ENCODE data around the gene TACC2. TPM values are rescaled to one million over a fixed set of nuclear protein-coding genes. Genes with fewer than 3 reads are reported as not detected.

TACC2 gene
- total and polyA plus RNA-seq, 9 of the 15 experiments (the other 6 are each of a cell fraction or from before 2014, with no cell fraction given), result under 0.01 to 0.35 (median 0.03) TPM; not detected in 6

DNA sequence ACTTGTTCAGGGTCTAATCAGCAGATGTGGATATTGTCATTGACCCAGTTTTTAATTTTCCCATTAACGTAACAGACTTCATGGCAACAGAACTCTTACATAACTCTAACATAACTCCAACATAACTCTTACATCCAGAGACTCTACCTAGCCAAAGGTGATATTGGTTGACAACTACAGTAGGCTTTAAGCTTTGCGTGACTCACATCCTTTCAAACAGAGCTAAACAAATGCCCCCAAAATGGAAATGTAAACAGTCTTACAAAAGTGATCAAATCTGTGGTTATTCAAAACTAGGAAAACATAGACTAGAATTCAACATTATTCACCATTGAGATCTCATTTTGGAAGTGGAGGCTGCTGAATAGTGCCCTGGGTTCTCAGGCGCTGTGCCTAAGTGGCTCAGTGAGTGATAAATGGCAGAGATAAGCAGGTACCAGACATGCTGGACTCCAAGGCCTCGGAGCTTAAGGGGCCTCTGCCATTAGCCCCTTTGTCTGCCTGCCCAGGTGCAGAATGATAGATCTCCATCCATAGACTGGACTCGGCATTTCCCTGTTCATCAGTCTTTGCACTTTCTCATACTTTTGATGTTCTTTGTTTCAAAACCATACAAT lies 247.8 kb downstream of the TACC2 start:
- intact Hi-C loops (cut with micrococcal nuclease) (no loop called here), in situ Hi-C loops (cut with MboI) (no loop called here)
- no peak overlapping the region for H3K27ac ChIP-seq (ENCODE audit: extremely low read depth, low read depth, low read length)
- H3K9me3 ChIP-seq (replicated peaks; ENCODE audit: control insufficient read depth, insufficient read depth, low read depth, low read length), result no peaks in the 10 kb centered on the region
- H2AFZ ChIP-seq (ENCODE audit: low read depth, low read length), result no peak overlapping the region
- ChIA-PET POLR2A (no interaction called here), CTCF (ENCODE audit: low intra/inter-chr PET ratio) (no interaction called here)
- TF ChIP-seq ZNF143 (CRISPR knock-in tag; IDR thresholded peaks at IDR 0.05), result no peak
- TF ChIP-seq, protein P1, sequence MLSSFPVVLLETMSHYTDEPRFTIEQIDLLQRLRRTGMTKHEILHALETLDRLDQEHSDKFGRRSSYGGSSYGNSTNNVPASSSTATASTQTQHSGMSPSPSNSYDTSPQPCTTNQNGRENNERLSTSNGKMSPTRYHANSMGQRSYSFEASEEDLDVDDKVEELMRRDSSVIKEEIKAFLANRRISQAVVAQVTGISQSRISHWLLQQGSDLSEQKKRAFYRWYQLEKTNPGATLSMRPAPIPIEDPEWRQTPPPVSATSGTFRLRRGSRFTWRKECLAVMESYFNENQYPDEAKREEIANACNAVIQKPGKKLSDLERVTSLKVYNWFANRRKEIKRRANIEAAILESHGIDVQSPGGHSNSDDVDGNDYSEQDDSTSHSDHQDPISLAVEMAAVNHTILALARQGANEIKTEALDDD (IDR thresholded peaks at IDR 0.05), result no peak
- TF ChIP-seq, protein P2, sequence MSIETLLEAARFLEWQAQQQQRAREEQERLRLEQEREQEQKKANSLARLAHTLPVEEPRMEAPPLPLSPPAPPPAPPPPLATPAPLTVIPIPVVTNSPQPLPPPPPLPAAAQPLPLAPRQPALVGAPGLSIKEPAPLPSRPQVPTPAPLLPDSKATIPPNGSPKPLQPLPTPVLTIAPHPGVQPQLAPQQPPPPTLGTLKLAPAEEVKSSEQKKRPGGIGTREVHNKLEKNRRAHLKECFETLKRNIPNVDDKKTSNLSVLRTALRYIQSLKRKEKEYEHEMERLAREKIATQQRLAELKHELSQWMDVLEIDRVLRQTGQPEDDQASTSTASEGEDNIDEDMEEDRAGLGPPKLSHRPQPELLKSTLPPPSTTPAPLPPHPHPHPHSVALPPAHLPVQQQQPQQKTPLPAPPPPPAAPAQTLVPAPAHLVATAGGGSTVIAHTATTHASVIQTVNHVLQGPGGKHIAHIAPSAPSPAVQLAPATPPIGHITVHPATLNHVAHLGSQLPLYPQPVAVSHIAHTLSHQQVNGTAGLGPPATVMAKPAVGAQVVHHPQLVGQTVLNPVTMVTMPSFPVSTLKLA (conservative IDR thresholded peaks at IDR 0.05), result no peak
- TF ChIP-seq MEF2A (IDR thresholded peaks at IDR 0.05; ENCODE audit: control insufficient read depth, low read depth, low read length), result no peak
- no peak for TF ChIP-seq BRF1 (IDR thresholded peaks at IDR 0.05; ENCODE audit: borderline replicate concordance, extremely low read depth, insufficient read length)
- TF ChIP-seq FOXA3 (CRISPR knock-in tag; conservative IDR thresholded peaks at IDR 0.05 in 1 of 2, IDR thresholded peaks at IDR 0.05 in 1 of 2), result no peak
- TF ChIP-seq FOS (IDR thresholded peaks at IDR 0.05; ENCODE audit: extremely low read depth, insufficient read length), result no peak
- no peak for TF ChIP-seq ARID3A (IDR thresholded peaks at IDR 0.05; ENCODE audit: borderline replicate concordance, low read depth, low read length)
- TF ChIP-seq ATF7 (IDR thresholded peaks at IDR 0.05), result no peak
- TF ChIP-seq ZNF175 (CRISPR knock-in tag; IDR thresholded peaks at IDR 0.05; ENCODE audit: low read depth), result no peak
- TF ChIP-seq RBM39 (optimal IDR thresholded peaks at IDR 0.05; ENCODE audit: low read depth, low read length), result no peak
- no peak for TF ChIP-seq RBM17 (IDR thresholded peaks at IDR 0.05; ENCODE audit: borderline replicate concordance, low read depth, low read length)
- no peak for TF ChIP-seq RFX5 (IDR thresholded peaks at IDR 0.05; ENCODE audit: low read depth, low read length)
- TF ChIP-seq NRF1 (conservative IDR thresholded peaks at IDR 0.05 in 1 of 2, IDR thresholded peaks at IDR 0.05 in 1 of 2), result no peak
- no peak for TF ChIP-seq NCOA6 (IDR thresholded peaks at IDR 0.05)
- no peak overlapping the region for H3K4me2 ChIP-seq (ENCODE audit: insufficient read depth, low read length)
- no peak overlapping the region for H3K9ac ChIP-seq (ENCODE audit: insufficient read depth in 1 of 2, low read depth in 2 of 2, low read length in 2 of 2)
- H4K20me1 ChIP-seq (replicated peaks; ENCODE audit: control insufficient read depth, insufficient read depth, low read length), result no peaks in the 10 kb centered on the region
- 2% methylated on average over 5 of the region's 5 CpGs for WGBS (ENCODE audit: insufficient coverage, low coverage, missing lambda C conversion rate)
- H3K4me1 ChIP-seq (replicated peaks in 1 of 2; ENCODE audit: control insufficient read depth in 2 of 2, insufficient read depth in 2 of 2, low read length in 2 of 2), result no peaks in the 10 kb centered on the region
- ATAC-seq (no peak), DNase-seq (ENCODE audit: extremely low read depth in 1 of 4, low spot score in 3 of 4) (no peak), FAIRE-seq (no peak)
- no peaks in the 10 kb centered on the region for H3K9me1 ChIP-seq (ENCODE audit: control insufficient read depth, insufficient read depth, low read length)
- no peaks in the 10 kb centered on the region for H3K79me2 ChIP-seq (ENCODE audit: control insufficient read depth, insufficient read depth, low read length)
- peaks cover 0 to 13% of the 10 kb centered on the region in 2 experiments; a peak in 3 of 5 replicates for H3K27me3 ChIP-seq (ENCODE audit: control insufficient read depth in 2 of 2, insufficient read depth in 2 of 2, low read length in 2 of 2)
- no TSS peak for BruUV-seq (replicated peaks)
- H3K36me3 ChIP-seq (ENCODE audit: control insufficient read depth, insufficient read depth, low read length), result no peaks in the 10 kb centered on the region
- H3K4me3 ChIP-seq, result no peak overlapping the region
